Karpas-422 (cell line): ENCODE data around the gene STXBP4. TPM values are rescaled to one million over a fixed set of nuclear protein-coding genes. Genes with fewer than 3 reads are reported as not detected.

Source experiments
- DNase-seq: peaks from one replicate; pipeline ENCODE4 v3.0.0-alpha.2; 2015
- H2AFZ ChIP-seq: fragments of 200-600 bp; sonication (generic); 2 replicates; pipeline ENCODE4 v1.6.1; 2014; ENCODE audit warnings: antibody characterized with exemption, low read length, mixed read lengths
- H3K27ac ChIP-seq: fragments of 200-600 bp; sonication (generic); 2 replicates; pipeline ENCODE4 v1.5.1; 2014; ENCODE audit warnings: mild to moderate bottlenecking, low read length, moderate library complexity
- H3K27me3 ChIP-seq: fragments of 200-600 bp; sonication (generic); 2 replicates; pipeline ENCODE4 v1.6.1; 2014; ENCODE audit warnings: low read length, mixed read lengths
- H3K36me3 ChIP-seq: fragments of 200-600 bp; sonication (generic); 2 replicates; pipeline ENCODE4 v1.6.1; 2014; ENCODE audit warnings: low read length, mixed read lengths; ENCODE audit not compliant: insufficient read depth
- H3K4me1 ChIP-seq: fragments of 200-600 bp; sonication (generic); 2 replicates; pipeline ENCODE4 v1.6.1; 2014; ENCODE audit warnings: mild to moderate bottlenecking, low read length, mixed read lengths
- H3K4me2 ChIP-seq: fragments of 200-600 bp; sonication (generic); 2 replicates; pipeline ENCODE4 v1.6.1; 2014; ENCODE audit warnings: low read length, low read depth, mild to moderate bottlenecking; ENCODE audit not compliant: poor library complexity, severe bottlenecking
- H3K4me3 ChIP-seq: fragments of 200-600 bp; sonication (generic); 2 replicates; pipeline ENCODE4 v1.5.1; 2014; ENCODE audit warnings: mild to moderate bottlenecking, antibody characterized with exemption, low read length, mixed read lengths
- H3K79me2 ChIP-seq: fragments of 200-600 bp; sonication (generic); 2 replicates; pipeline ENCODE4 v1.6.1; 2014; ENCODE audit warnings: mild to moderate bottlenecking, low read length, mixed read lengths
- H3K9ac ChIP-seq: fragments of 200-600 bp; sonication (generic); 2 replicates; pipeline ENCODE4 v1.6.0; 2014; ENCODE audit warnings: low read length
- H3K9me2 ChIP-seq: fragments of 200-600 bp; sonication (generic), shearing (Covaris generic); replicated peaks from 2 replicates; pipeline ENCODE4 v1.6.0; 2014; ENCODE audit warnings: mild to moderate bottlenecking, low read length, moderate library complexity; ENCODE audit not compliant: insufficient read depth
- H3K9me3 ChIP-seq: fragments of 300-700, 200-600 bp; sonication (generic); 2 replicates; pipeline ENCODE4 v1.6.1; 2014; ENCODE audit warnings: low read length, mixed read lengths
- H4K20me1 ChIP-seq: fragments of 200-600 bp; sonication (generic); 2 replicates; pipeline ENCODE4 v1.6.1; 2014; ENCODE audit warnings: mild to moderate bottlenecking, antibody characterized with exemption, low read length, low read depth; ENCODE audit not compliant: insufficient read depth
- total RNA-seq: library from RNA; depleted of rRNA; stranded (reverse); fragments of >200 nt; shearing (Covaris generic); gene quantifications from 2 replicates; pipeline ENCODE4 v1.2.3, GENCODE V29; 2014; ENCODE audit warnings: low replicate concordance

Gene STXBP4
- total RNA-seq, 1 experiment from 2014 or later: 6.6 TPM

GRCh38 chr17:55172612-55173011 is 204.0 kb downstream of the STXBP4 start:
- H3K4me1 ChIP-seq: no peaks in the 10 kb centered on the region
- H3K9me3 ChIP-seq: no peaks in the 10 kb centered on the region
- no peak overlapping the region for H3K4me2 ChIP-seq
- no peak overlapping the region for H3K4me3 ChIP-seq
- no peaks in the 10 kb centered on the region for H4K20me1 ChIP-seq
- DNase-seq: no peak
- H2AFZ ChIP-seq: no peak overlapping the region
- no peaks in the 10 kb centered on the region for H3K27me3 ChIP-seq
- H3K9ac ChIP-seq: no peak overlapping the region
- no peak overlapping the region for H3K27ac ChIP-seq
- H3K36me3 ChIP-seq: no peaks in the 10 kb centered on the region
- H3K9me2 ChIP-seq: no peaks in the 10 kb centered on the region
- no peaks in the 10 kb centered on the region for H3K79me2 ChIP-seq

GRCh38 chr17:55174133-55174532 is 205.6 kb downstream of the STXBP4 start:
- no peak overlapping the region for H3K27ac ChIP-seq
- H3K27me3 ChIP-seq: no peaks in the 10 kb centered on the region
- H3K36me3 ChIP-seq: no peaks in the 10 kb centered on the region
- H3K79me2 ChIP-seq: no peaks in the 10 kb centered on the region
- no peak overlapping the region for H3K9ac ChIP-seq
- no peak overlapping the region for H2AFZ ChIP-seq
- DNase-seq: no peak
- no peaks in the 10 kb centered on the region for H3K4me1 ChIP-seq
- H3K4me2 ChIP-seq: no peak overlapping the region
- H3K9me3 ChIP-seq: no peaks in the 10 kb centered on the region
- no peaks in the 10 kb centered on the region for H3K9me2 ChIP-seq
- H3K4me3 ChIP-seq: no peak overlapping the region
- no peaks in the 10 kb centered on the region for H4K20me1 ChIP-seq

GRCh38 chr17:55175788-55176427 is 207.3 kb downstream of the STXBP4 start:
- H3K9me2 ChIP-seq: no peaks in the 10 kb centered on the region
- no peak overlapping the region for H3K4me3 ChIP-seq
- no peaks in the 10 kb centered on the region for H3K79me2 ChIP-seq
- H4K20me1 ChIP-seq: no peaks in the 10 kb centered on the region
- no peaks in the 10 kb centered on the region for H3K9me3 ChIP-seq
- no peak overlapping the region for H3K9ac ChIP-seq
- no peaks in the 10 kb centered on the region for H3K4me1 ChIP-seq
- H3K27ac ChIP-seq: no peak overlapping the region
- DNase-seq: no peak
- H3K36me3 ChIP-seq: no peaks in the 10 kb centered on the region
- no peaks in the 10 kb centered on the region for H3K27me3 ChIP-seq
- no peak overlapping the region for H2AFZ ChIP-seq
- H3K4me2 ChIP-seq: no peak overlapping the region

GRCh38 chr17:55177159-55177854 is 208.7 kb downstream of the STXBP4 start:
- DNase-seq: peak; percentile 48
- H3K27ac ChIP-seq: no peak overlapping the region
- no peaks in the 10 kb centered on the region for H3K27me3 ChIP-seq
- H2AFZ ChIP-seq: no peak overlapping the region
- H3K9ac ChIP-seq: no peak overlapping the region
- H3K4me2 ChIP-seq: no peak overlapping the region
- no peaks in the 10 kb centered on the region for H4K20me1 ChIP-seq
- H3K36me3 ChIP-seq: no peaks in the 10 kb centered on the region
- no peaks in the 10 kb centered on the region for H3K79me2 ChIP-seq
- no peak overlapping the region for H3K4me3 ChIP-seq
- no peaks in the 10 kb centered on the region for H3K4me1 ChIP-seq
- no peaks in the 10 kb centered on the region for H3K9me3 ChIP-seq
- no peaks in the 10 kb centered on the region for H3K9me2 ChIP-seq

DNA sequence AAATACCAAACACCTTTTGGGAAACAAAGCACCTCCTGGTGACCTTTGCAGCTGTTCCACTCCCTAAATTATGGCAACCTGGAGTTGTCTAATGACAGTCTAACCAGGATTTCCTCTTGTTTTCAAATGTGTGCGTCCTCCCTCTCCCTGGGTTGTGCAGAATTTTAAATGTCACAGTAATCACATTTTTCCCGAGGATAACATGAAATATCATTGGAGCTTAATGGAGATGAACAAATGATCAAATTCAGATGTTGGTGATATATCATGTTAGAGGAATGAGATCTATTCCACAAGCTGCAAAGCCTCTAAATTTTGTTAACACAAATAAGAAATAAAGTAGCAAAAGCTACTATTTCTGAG is 209.3 kb downstream of the STXBP4 start:
- Histone ChIP-seq H3K9me3 (no peaks in the 10 kb centered on the region), H4K20me1 (no peaks in the 10 kb centered on the region), H3K4me3 (no peak overlapping the region), H3K9ac (no peak overlapping the region), H3K27me3 (no peaks in the 10 kb centered on the region), H3K27ac (no peak overlapping the region), H3K36me3 (no peaks in the 10 kb centered on the region), H3K9me2 (no peaks in the 10 kb centered on the region), H3K4me1 (no peaks in the 10 kb centered on the region), H2AFZ (no peak overlapping the region), H3K4me2 (no peak overlapping the region), H3K79me2 (no peaks in the 10 kb centered on the region)
- DNase-seq: no peak

DNA sequence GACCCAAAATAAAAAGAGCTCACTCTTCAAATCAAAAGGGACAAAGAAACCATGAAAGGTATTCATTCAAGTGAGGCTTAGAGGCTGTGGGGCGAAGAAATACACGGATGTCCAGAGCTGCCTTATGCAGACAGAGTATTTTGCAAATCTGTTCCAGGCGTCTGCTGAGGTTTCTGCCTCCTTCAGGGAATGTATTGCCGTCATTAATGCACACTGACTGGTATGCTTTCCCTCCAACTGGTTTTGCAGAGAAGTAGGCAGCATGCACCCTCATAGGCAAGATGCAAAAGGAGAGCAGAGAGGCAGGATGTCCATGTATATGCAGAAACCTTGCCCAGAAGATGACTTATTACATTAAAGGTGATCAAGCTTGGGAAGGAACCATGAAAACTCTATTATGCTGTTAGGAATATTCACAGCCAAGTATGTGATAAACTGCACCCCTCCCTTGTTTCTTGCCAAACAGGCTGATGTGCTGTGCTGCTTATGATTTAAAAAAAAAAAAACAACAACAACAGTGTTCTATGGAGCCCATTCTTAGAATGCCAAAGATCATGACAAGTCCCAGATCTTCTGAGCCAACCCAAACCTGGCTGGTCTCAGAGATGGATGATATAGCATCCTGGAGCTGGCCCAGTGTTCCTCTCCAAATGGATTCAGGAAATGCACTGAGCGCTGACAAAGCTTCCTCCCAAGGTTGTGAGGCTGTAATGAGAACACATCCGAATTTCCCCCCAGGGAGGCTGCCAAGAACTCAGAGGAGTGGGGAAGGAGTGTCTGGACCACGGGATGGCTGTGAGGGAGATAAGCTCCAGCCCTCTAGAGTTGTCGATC is 218.6 kb downstream of the STXBP4 start:
- H2AFZ ChIP-seq: no peak overlapping the region
- H3K27me3 ChIP-seq: no peaks in the 10 kb centered on the region
- no peak for DNase-seq
- no peak overlapping the region for H3K4me3 ChIP-seq
- H3K4me2 ChIP-seq: no peak overlapping the region
- no peaks in the 10 kb centered on the region for H4K20me1 ChIP-seq
- no peaks in the 10 kb centered on the region for H3K79me2 ChIP-seq
- H3K9ac ChIP-seq: no peak overlapping the region
- H3K36me3 ChIP-seq: no peaks in the 10 kb centered on the region
- no peaks in the 10 kb centered on the region for H3K9me2 ChIP-seq
- H3K27ac ChIP-seq: no peak overlapping the region
- no peaks in the 10 kb centered on the region for H3K9me3 ChIP-seq
- H3K4me1 ChIP-seq: no peaks in the 10 kb centered on the region

- Histone ChIP-seq H3K9me3 (no peaks in the 10 kb centered on the region), H3K9ac (no peak overlapping the region), H3K9me2 (no peaks in the 10 kb centered on the region), H4K20me1 (no peaks in the 10 kb centered on the region), H3K27me3 (no peaks in the 10 kb centered on the region), H3K36me3 (no peaks in the 10 kb centered on the region), H3K4me3 (no peak overlapping the region), H3K4me1 (no peaks in the 10 kb centered on the region), H3K4me2 (no peak overlapping the region), H3K79me2 (no peaks in the 10 kb centered on the region), H3K27ac (no peak overlapping the region), H2AFZ (no peak overlapping the region)
- DNase-seq: no peak
Observed at GRCh38 chr17:55190748-55191147, 222.2 kb downstream of the STXBP4 start.

GRCh38 chr17:55198690-55199370 is 230.3 kb downstream of the STXBP4 start:
- Histone ChIP-seq H3K4me2 (no peak overlapping the region), H3K9ac (no peak overlapping the region), H3K79me2 (no peaks in the 10 kb centered on the region), H4K20me1 (no peaks in the 10 kb centered on the region), H3K4me3 (no peak overlapping the region), H3K27ac (no peak overlapping the region), H3K9me2 (no peaks in the 10 kb centered on the region; the same call in 1 of the 2 replicates), H2AFZ (no peak overlapping the region), H3K27me3 (no peaks in the 10 kb centered on the region), H3K9me3 (no peaks in the 10 kb centered on the region), H3K4me1 (no peaks in the 10 kb centered on the region), H3K36me3 (no peaks in the 10 kb centered on the region)
- no peak for DNase-seq
